ENCODE results near the gene VSIG4.

Gene VSIG4

DNA sequence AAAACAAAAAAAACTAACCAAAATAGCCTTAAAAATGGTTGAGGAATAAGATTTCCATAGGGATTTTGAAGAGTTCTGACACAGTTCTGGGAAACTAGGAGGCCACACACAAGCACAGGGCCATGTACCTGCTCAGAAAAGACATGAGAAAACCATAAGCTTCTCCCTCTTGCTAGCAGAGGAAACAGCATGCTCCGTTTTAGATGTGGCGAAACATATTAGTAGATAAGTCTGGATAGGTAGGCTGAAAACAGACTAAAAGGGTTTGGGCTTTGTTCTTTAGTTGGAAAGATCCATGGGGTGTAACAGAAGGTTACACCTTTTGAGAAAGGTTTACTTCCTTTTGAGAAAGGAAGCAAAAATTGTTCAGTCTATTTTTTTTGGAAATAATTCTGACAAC, 10.9 kb downstream of the VSIG4 start:
- no peak for DNase-seq (ENCODE audit: low read depth)
- no peak overlapping the region for H3K4me3 ChIP-seq (ENCODE audit: low read depth, low read length)
- in situ Hi-C loops (cut with HindIII; ENCODE audit: low sequenced_read_pairs): no loop called here
- TF ChIP-seq, protein P1, sequence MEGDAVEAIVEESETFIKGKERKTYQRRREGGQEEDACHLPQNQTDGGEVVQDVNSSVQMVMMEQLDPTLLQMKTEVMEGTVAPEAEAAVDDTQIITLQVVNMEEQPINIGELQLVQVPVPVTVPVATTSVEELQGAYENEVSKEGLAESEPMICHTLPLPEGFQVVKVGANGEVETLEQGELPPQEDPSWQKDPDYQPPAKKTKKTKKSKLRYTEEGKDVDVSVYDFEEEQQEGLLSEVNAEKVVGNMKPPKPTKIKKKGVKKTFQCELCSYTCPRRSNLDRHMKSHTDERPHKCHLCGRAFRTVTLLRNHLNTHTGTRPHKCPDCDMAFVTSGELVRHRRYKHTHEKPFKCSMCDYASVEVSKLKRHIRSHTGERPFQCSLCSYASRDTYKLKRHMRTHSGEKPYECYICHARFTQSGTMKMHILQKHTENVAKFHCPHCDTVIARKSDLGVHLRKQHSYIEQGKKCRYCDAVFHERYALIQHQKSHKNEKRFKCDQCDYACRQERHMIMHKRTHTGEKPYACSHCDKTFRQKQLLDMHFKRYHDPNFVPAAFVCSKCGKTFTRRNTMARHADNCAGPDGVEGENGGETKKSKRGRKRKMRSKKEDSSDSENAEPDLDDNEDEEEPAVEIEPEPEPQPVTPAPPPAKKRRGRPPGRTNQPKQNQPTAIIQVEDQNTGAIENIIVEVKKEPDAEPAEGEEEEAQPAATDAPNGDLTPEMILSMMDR (IDR thresholded peaks at IDR 0.05; ENCODE audit: low read depth, low read length, missing control alignments): no peak

DNA sequence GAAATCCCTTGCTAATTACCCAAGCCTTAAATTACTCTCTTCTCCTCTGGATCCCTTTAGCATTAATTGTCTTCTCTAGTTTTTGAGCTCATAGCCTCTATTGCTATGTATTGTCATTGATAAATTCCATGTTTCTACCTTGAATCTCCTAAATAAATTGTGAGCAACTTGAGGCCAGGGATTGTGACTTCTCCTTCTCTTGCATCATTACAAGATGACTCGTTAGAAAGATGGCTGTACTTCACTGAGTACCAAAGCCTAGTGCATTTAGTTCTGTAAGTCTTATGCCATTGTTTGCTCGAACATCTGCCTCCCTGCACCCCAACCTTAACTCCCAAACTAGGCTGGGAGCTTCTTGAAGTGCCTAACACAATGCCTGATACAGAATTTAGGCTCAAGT, 15.3 kb downstream of the VSIG4 start:
- TF ChIP-seq, protein P1 (IDR thresholded peaks at IDR 0.05; ENCODE audit: low read depth, low read length, missing control alignments): no peak
- DNase-seq (ENCODE audit: low read depth): no peak
- in situ Hi-C loops (cut with HindIII; ENCODE audit: low sequenced_read_pairs): no loop called here
- no peak overlapping the region for H3K4me3 ChIP-seq (ENCODE audit: low read depth, low read length)

DNA sequence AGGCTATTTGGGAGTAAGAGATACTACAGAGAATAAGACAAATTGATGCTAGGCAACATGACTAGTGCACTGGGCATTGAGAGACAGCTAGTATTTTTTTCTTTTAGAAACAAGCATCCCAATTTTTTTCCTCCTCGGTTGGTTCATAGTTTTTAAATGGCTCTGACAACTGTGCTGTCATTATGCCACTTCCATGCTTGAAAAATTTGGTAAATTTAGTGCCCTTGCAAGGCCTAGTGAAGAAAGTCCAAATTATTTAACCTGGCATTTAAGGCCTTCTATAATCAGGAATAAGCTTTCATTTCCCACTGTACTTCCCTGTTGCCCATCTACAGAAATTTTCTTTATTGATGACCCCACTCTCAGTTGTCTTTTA, 15.8 kb downstream of the VSIG4 start:
- no peak overlapping the region for H3K4me3 ChIP-seq (ENCODE audit: low read depth, low read length)
- in situ Hi-C loops (cut with HindIII; ENCODE audit: low sequenced_read_pairs): no loop called here
- no peak for DNase-seq (ENCODE audit: low read depth)
- TF ChIP-seq, protein P1 (IDR thresholded peaks at IDR 0.05; ENCODE audit: low read depth, low read length, missing control alignments): no peak

GRCh38 chrX:66023385-66024091, 16.3 kb downstream of the VSIG4 start:
- TF ChIP-seq, protein P1 (IDR thresholded peaks at IDR 0.05; ENCODE audit: low read depth, low read length, missing control alignments): no peak
- no peak overlapping the region for H3K4me3 ChIP-seq (ENCODE audit: low read depth, low read length)
- in situ Hi-C loops (cut with HindIII; ENCODE audit: low sequenced_read_pairs): no loop called here
- DNase-seq (ENCODE audit: low read depth): no peak

DNA sequence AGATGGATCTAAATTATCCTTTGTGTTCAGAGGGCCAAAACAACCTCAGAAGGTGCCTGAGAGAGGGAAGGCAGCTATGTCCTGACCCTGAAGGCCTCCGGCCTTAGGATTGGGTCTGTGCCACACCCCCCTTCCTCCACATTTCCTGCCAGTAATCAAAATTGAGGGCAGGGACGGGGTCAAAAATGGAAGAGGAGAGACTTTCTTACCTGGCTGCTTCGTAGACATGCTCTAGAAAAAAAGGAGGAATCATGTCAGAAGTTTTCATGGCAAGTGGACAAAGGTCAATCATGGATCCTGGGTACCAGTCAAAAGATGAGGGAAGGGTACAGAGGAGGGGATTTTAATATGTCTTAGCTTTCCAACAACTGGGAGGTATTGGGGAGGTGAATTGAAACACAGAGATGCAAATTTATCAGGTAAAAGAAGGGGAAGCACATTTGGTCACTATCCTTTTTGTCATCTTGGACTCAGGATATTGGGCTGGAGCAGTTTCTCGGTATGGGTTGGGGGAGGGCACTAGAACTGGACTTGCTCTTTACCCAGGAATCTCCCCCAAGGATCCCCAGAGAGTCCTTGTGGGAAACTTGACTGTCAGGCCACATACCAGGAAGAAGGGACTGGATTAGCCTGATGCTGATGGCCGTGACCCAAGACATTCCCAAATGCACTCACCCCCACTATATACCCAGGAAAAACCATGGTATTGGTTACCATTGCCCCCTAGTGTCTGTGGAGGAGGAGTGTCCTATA, 17.1 kb downstream of the VSIG4 start:
- no peak overlapping the region for H3K4me3 ChIP-seq (ENCODE audit: low read depth, low read length)
- in situ Hi-C loops (cut with HindIII; ENCODE audit: low sequenced_read_pairs): no loop called here
- TF ChIP-seq, protein P1 (IDR thresholded peaks at IDR 0.05; ENCODE audit: low read depth, low read length, missing control alignments): no peak
- no peak for DNase-seq (ENCODE audit: low read depth)

DNA sequence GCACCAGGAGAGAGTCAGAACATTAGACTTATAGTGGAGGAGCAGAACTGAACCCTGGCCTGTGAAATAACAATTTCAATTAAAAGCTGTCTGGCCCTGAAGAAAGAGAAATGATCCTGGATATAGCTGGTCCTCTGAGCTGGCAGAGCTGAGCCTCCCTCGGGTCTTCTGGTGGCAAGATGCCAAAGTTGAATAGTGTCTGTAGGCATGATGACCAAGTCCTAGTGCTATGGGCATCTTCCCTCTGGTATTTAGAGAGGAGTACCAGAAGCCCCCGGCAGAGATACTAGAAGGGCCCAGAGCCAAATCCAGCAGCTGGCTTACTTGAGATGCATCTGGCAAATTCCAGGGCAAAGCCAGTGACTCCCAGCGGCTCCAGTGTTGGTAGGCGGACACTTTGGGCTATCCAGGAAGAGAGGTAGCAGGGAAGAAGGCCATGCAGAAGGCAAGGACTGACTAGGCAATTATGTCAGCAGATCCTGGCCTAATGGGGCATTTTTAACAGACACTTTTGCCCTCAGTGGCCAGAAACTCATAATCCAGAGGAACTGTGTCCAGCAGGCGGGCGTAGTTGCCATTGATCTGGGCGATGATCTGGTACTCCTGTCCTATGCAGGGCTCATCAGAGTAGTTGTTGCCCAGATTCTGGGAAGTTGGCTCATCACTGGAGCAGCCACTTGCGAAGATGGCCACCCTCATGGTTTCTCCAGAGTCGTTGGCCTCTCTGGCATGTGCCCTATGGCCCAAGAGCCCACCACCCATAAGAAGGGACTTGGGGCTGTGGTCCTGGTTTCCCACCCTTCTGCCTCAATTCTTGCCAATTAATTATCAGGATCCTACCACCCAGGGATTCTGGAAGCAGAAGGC, 17.9 kb downstream of the VSIG4 start:
- TF ChIP-seq, protein P1 (IDR thresholded peaks at IDR 0.05; ENCODE audit: low read depth, low read length, missing control alignments): no peak
- H3K4me3 ChIP-seq (ENCODE audit: low read depth, low read length): no peak overlapping the region
- in situ Hi-C loops (cut with HindIII; ENCODE audit: low sequenced_read_pairs): no loop called here
- DNase-seq (ENCODE audit: low read depth): no peak
